Activated CD4-positive, alpha-beta T cell treated with anti-CD3 and anti-CD28 coated beads, Interleukin-2, amount 50 U/mL, for 24 hours (primary cell): ENCODE measurements around the gene POU2F3.
"Not testable (repeated sequence)": the region's sequence is repeated elsewhere in the genome, so short reads cannot be mapped to it uniquely, and the experiment has no call there.

Experiments
- DNase-seq, 2 donors: peaks; one replicate each; pipeline ENCODE4 v3.0.0-alpha.2; 2020; ENCODE audit warnings: low read depth in 1 of 2, low spot score in 1 of 2

The POU2F3 gene

DNA sequence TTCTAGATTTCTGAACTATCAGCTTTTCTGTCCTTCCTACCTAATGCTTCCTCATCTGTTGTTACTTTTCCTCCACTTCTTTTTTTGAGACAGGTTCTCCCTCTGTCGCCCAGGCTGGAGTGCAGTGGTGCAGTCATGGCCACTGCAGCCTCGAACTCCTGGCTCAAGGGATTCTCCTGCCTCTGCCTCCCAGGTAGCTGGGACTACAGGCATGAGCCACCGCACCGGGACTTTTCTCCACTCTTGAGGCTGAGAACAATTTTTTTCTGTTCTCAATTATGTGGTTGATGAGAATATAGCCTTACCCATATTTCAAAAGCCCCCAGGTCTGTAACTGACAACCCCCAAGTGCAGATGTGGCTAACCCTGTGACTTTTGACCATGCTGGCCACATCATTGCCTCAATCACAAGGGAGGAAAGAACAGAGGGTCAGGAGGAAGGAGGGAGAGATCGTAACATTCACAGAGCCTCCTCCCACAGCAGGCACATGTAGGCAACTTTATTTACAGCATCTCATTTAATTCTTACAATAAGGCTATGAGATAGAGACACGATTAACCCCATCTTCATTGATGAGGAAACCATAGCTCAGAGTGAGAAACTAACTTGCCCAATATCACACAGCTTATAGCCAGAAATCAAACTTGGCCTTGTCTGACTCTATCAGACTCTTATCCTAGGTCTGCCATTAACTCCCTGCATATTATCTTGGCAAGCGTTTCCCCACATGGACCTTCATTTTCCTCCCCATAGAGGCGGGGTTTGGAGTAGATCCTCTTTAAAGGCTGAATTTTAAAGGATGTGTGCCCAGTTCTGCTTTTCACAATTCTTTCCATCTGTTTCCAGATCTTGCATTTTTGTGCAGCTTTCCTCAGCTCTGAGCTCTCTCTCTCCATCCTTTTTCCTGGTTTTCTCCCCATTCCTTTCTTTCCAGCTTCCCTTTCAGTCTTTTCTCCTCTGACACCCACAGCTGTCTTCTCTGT is 9.6 kb downstream of the POU2F3 start:
- DNase-seq, result no peak

- DNase-seq, result not testable (repeated sequence)
Observed at GRCh38 chr11:120253377-120253776, 13.4 kb downstream of the POU2F3 start.

DNA sequence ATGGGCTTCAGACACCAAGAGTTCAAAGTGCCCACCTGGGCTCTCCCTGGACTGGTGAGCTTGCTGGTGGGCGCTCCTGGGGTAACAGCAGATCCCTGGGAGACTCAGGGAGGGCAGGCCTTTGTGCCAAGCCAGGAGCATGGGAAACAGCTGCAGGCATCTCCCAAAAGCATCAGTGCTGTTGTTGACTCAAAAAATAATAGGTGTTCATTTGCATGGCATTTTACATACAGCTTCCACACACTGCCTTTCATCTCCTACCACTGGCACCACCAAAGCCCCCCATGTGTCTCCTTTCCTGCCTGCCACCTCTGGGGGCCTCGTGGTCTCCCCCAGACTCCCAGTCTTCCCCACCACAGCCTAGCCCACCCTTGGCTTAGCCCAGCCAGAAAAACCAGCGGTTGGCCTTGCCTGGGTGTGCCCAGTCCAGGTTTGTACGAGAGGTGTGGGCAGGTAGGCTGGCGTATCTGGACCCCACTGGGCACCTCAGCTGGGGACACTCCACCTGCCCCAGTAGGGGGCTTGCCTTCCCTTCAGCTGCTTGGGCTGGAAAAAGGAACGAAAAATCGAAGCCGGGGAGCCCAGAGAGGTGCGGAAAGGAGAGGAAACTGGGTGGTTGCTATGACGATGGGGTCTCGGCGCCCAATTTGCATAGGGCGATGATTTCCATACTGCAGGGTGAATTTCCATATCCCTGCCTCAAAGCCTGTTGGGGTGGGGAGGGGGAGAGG is 15.0 kb downstream of the POU2F3 start:
- DNase-seq, result no peak

- no peak for DNase-seq
Observed at GRCh38 chr11:120255519-120255866, 15.6 kb downstream of the POU2F3 start.

DNA sequence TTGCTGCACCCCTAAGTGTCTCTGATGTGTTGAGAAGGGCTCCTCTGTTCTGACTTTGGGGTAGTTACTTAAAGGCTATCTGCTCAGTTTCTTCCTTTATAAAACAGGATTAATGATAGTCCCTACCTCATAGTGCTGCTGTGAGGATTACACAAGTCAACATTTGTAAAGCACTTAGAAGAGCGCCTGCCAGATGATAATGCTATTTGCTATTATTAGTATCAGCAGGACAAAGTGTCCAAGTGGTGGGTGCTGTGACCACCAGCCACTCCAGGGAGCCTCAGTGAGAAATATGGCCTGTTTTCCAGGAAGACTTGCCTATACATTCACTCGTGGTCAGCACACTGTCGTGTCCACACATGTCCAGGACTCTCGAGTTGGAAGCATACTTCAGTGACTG is 16.2 kb downstream of the POU2F3 start:
- no peak for DNase-seq

GRCh38 chr11:120256779-120257178 is 16.8 kb downstream of the POU2F3 start:
- DNase-seq, result no peak

GRCh38 chr11:120257346-120257745 is 17.4 kb downstream of the POU2F3 start:
- no peak for DNase-seq

DNA sequence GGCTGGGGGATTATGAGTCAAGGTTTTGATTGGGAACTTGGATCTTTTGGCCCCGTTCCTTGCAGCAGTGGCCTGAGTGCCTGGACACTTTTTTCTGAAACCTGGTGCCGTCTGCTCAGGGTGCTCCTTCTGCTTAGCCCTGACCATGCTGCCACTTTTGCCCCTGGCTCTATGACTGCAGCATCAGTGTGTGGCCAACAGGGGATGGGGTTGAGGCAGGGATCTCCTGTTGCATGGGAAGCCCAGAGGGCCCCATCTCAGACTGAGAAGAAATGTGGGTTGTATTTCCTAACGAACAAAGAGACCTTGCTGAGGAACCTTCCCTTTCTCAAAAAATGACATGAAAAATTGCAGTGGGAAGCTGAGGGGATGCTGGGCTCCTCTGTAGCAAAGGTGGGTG is 18.7 kb downstream of the POU2F3 start:
- no peak for DNase-seq

GRCh38 chr11:120259241-120259640 is 19.3 kb downstream of the POU2F3 start:
- no peak for DNase-seq

GRCh38 chr11:120259988-120260565 is 20.1 kb downstream of the POU2F3 start:
- DNase-seq, result no peak

DNA sequence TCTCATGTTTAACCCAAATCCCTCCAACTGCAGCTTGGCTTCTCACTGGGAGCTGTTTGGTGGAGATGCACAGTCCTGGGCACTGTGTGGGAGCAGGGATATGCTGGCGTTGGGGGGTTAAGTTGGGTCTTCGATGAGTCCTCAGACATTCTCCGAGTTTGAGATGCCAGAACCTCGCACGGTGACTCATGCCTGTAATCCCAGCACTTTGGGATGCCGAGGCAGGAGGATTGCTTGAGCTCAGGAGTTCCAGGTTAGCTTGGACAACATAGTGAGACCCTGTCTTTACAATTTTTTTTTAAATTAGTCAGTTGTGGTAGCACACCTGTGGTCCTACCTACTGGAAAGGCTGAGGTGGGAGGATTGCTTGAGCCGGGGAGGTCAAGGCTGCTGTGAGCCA is 20.7 kb downstream of the POU2F3 start:
- DNase-seq, result no peak

DNA sequence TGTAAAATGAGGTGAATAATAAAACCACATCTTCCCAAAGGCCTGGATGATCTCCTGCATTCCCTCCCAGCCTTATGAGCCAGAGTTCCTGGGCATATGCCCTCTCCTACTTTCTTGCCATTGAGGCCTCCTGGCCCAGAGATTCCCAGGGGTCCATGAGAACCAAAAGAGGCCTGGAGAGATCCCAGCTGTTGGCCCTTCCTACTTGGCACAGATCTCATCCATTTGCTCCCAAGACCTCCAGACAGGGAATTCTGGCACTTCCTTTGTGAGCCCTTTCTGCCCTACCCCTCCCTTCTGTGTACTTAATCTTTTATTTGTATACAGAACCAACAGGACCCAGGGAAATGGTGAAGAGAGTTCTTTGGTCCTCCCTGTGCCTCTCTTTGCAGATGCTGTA is 21.4 kb downstream of the POU2F3 start:
- DNase-seq, result no peak

- DNase-seq, result no peak
Observed at GRCh38 chr11:120261931-120262330, 22.0 kb downstream of the POU2F3 start.

DNA sequence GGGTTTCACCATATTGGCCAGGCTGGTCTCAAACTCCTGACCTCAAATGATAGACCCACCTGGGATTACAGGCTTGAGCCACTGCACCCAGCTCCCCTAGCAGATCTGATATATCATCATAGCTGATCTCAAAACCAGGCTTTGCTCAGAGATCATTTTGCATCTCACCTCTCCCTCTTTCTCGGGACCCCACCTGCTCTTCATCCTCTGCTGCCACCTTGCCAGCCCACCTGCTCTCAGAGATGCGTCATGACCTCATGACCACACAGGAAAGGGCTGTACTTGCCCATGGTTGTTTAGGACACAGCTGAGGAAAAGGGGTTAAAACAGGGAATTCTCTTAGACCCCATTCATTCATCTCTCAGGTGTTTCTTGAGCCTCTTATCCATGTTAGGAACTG is 27.4 kb downstream of the POU2F3 start:
- no peak for DNase-seq

GRCh38 chr11:120268686-120269085 is 28.7 kb downstream of the POU2F3 start:
- no peak for DNase-seq

GRCh38 chr11:120270386-120270785 is 30.4 kb downstream of the POU2F3 start:
- DNase-seq, result no peak

DNA sequence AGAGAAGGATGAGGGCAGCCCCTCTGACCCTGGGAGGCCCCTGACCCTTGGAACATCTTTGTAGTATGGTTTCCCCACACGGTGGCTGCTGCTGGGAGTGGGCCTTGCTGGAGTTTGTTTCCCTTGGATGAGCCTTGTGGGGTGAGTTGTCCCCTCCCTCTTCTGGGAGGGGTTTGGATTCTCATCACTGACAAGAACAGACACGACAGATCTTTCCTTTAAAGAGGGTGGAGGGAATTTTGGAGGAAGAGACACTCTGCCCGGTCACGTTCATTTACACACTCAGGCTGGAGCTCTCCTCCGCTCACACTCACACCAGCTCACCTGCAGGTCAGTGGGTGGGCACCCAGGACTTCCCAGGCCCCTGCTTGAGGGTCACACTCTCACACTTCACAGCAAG is 31.7 kb downstream of the POU2F3 start:
- DNase-seq, result no peak

- DNase-seq, result no peak
Observed at GRCh38 chr11:120272303-120272702, 32.4 kb downstream of the POU2F3 start.

DNA sequence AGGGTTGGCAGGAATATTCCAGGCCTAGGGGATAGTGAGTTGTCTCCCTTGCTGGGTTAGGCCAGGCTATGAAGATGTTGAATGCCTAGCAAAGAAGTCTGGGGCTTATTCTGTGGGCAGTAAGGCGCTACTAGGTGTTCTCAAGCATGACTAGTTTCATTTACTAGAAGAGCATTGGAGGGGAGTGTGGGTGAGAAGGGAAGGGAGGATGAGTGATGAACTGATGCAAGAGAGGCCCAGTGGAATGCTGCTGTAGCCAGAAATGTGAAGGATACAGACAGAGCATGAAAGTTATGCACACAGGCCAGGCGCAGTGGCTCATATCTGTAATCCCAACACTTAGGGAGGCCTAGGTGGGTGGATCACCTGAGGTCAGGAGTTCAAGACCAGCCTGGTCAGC is 33.5 kb downstream of the POU2F3 start:
- DNase-seq, result no peak

DNA sequence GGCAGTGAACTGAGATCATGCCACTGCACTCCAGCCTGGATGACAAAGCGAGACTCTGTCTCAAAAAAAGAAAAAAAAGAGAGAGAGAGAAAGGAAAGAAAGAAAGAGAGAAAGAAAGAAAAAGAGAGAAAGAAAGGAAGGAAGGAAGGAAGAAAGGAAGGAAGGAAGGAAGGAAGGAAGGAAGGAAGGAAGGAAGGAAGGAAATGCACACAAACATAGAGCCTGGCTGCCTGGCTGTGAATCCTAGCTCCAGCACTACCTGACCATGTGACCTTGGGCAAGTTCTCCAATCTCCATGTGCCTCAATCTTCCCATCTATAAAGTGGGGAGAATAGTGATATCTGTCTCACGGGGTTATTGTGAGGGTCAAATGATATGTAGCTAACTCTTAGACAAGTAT is 34.0 kb downstream of the POU2F3 start:
- DNase-seq, result not testable (repeated sequence)

DNA sequence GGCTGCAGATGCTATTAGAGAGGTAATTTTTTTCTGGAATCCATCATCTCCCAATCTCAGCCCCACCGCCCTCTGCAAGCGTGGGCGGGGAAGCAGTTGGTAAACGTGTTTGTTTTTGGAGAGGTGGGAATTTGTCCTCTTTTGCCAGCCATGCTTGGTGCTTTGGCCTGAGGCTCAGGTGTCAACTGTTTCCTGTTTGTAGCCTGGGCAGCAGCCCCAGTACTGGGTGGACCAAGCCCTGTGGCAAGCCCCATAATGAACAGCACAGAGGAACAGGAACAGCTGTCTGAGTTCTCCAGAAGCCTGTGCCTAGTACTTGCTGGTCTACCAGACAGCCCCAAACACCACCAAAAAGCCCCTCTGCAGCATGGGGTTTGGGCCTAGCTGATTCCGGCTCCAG is 39.6 kb downstream of the POU2F3 start:
- DNase-seq, result no peak

DNA sequence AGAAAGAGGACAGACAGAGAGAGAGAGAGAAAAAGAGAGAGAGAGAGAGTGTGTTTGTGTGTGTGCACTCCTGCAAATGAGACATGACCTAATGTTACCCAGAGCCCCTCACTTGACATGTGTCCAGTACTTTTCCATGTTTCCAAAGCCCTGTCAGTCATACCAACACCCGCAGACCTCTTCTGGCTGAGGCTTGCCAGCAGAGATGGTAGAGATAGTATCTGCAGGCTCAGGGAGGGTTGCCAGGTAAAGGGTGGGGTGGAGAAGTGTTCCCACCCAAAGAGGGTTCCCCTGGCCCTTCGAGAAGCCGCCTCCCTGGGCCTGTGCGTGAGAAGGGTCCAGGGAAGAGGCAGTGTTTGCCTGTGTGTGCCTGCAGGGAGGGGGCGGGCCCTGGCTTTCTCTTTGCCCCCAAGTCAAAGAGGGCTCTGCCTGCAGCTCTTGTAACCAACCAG is 40.7 kb downstream of the POU2F3 start:
- no peak for DNase-seq
